Left lung (tissue), 10 donors: ENCODE results near the gene SLC22A13. TPM values are rescaled to one million over a fixed set of nuclear protein-coding genes. Genes with fewer than 3 reads are reported as not detected.
A peak's percentile ranks its signal among the peaks of the same experiment; 100 is the strongest.
"Not testable (repeated sequence)": the region's sequence is repeated elsewhere in the genome, so short reads cannot be mapped to it uniquely, and the experiment has no call there.

Experiments
- ATAC-seq: fragments of 200-7000 bp; cut with Tn5 transposase; one replicate; pipeline ENCODE4 v1.9.1; 2020; ENCODE audit warnings: moderate library complexity
- DNase-seq, 4 donors: peaks; one replicate each; pipeline ENCODE4 v3.0.0-alpha.2; 2013 to 2020
- H3K27ac ChIP-seq, 2 donors: fragments of 200-600 bp; sonication (generic) in 1 of 2; one replicate each; pipeline versions ENCODE4 v1.5.0 to v1.8.0; 2020 to 2021
- H3K27me3 ChIP-seq, 2 donors: fragments of 200-600 bp; sonication (generic) in 1 of 2; one replicate each; pipeline versions ENCODE4 v1.5.0 to v1.8.0; 2020 to 2021
- H3K36me3 ChIP-seq, 2 donors: fragments of 200-600 bp; sonication (generic) in 1 of 2; one replicate each; pipeline versions ENCODE4 v1.5.0 to v1.8.0; 2020 to 2021
- H3K4me1 ChIP-seq, 2 donors: fragments of 200-600 bp; one replicate each; pipeline ENCODE4 v1.8.0; 2021
- H3K4me3 ChIP-seq, 2 donors: fragments of 200-600 bp; sonication (generic) in 1 of 2; one replicate each; pipeline versions ENCODE4 v1.5.0 to v1.8.0; 2020 to 2021; ENCODE audit warnings: mild to moderate bottlenecking in 1 of 2
- H3K9me3 ChIP-seq, 2 donors: fragments of 200-600 bp; sonication (generic) in 1 of 2; one replicate each; pipeline versions ENCODE4 v1.5.0 to v1.8.0; 2020 to 2021
- intact Hi-C, 2 donors: fragments of 100-400 bp; cut with DNase I; formaldehyde crosslinking; loops; one replicate each; pipeline versions ENCODE4 v1.11.2 to v1.14.2; 2022
- polyA plus RNA-seq, 6 donors: library from polyadenylated mRNA; unstranded; fragments of 120-200 nt; gene quantifications; one replicate each; pipeline ENCODE4 v1.2.1, GENCODE V29; 2013; ENCODE audit not compliant: insufficient read length in 6 of 6
- total RNA-seq, 2 donors: library from RNA; stranded (reverse); fragmentation: NEBNext Ultra II Directional; extraction: Animal tissue kit (Norgen Biotek cat#: 25700); gene quantifications; one replicate each; pipeline ENCODE4 v1.2.1, GENCODE V29; 2021
- TF ChIP-seq, protein P1 (sequence below), 2 donors: fragments of 200-600 bp; sonication (generic) in 1 of 2; IDR thresholded peaks; one replicate each; pipeline versions ENCODE4 v1.5.0 to v1.8.0; 2021; ENCODE audit warnings: antibody characterized with exemption in 2 of 2
- donor health status: DM: no; HTN: yes; CAD: no.
- donor health status: DM: no; HTN: no; CAD: no.

The SLC22A13 gene
- total and polyA plus RNA-seq, 8 donors, result 0.11 to 0.68 (median 0.36) TPM

DNA sequence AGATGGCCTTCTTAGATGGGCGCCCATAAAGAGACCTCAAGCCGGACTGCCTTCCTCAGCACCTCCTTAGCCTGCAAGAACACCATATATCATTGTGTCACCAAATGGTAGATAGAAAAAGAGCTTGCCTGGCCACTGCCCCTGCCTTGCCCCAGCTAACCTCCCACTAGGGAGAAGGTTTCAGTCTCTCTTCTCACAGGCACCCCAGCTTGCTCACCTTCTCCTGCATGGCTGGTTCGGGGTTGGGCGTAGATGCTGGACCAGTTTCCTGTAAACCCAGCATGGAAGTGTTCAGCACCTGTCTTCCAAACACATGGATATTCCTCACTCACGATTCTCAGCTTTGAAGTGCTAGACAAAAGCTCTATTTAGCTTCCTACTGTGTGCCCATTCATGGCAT, 13.2 kb downstream of the SLC22A13 start:
- Histone ChIP-seq H3K4me3 (no peak overlapping the region), H3K4me1 (no peaks in the 10 kb centered on the region), H3K36me3 (peaks cover 0 to 22% of the 10 kb centered on the region in 2 donors), H3K27ac (no peak overlapping the region), H3K27me3 (no peaks in the 10 kb centered on the region), H3K9me3 (no peaks in the 10 kb centered on the region)
- TF ChIP-seq, protein P1, sequence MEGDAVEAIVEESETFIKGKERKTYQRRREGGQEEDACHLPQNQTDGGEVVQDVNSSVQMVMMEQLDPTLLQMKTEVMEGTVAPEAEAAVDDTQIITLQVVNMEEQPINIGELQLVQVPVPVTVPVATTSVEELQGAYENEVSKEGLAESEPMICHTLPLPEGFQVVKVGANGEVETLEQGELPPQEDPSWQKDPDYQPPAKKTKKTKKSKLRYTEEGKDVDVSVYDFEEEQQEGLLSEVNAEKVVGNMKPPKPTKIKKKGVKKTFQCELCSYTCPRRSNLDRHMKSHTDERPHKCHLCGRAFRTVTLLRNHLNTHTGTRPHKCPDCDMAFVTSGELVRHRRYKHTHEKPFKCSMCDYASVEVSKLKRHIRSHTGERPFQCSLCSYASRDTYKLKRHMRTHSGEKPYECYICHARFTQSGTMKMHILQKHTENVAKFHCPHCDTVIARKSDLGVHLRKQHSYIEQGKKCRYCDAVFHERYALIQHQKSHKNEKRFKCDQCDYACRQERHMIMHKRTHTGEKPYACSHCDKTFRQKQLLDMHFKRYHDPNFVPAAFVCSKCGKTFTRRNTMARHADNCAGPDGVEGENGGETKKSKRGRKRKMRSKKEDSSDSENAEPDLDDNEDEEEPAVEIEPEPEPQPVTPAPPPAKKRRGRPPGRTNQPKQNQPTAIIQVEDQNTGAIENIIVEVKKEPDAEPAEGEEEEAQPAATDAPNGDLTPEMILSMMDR (IDR thresholded peaks at IDR 0.05), result no peak
- intact Hi-C loops, result no loop called here
- ATAC-seq, result no peak
- no peak for DNase-seq

DNA sequence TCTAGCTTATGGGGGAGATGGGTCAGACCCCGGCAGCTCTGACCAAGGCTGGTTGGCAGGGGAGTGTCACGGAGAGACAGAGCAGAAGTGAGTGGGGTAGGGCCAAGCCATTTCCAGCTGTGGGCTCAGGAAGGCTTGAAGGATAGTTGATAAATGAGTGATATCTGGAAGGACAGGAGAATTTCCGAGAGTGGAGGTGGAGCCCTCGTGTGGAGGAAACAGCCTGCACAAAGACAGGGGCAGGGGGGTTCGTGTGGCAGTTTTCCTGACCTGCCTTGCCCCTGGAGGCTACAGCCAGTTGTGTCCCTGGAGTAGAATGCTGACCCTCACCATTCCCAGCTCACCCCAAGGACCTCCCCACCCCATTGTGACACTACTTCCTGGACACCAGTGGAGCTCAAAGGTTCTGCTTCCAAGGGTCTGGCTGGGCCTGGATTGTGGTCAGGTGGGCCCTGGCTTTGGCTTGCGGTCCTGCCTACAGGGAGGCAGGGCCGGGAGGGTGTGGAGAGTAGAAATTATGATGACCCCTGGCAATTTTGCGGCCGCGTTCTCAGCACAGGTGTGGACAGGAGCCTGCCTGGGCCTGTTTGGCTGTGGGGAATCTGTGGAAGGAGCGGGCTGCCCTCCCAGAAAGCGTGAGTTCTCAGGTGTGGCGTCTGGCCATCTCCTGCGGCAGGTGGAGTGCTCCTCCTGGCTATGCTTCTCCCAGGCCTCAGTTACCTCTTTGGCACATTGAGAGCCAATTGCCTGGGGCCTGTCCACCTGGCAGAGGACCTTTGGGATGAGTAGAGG, 16.5 kb downstream of the SLC22A13 start, which contains the start of gene SLC22A14:
Gene SLC22A14 (plus strand): TSS at position 400 of the 792 bp plus-strand sequence. CDS start 23,733 bp downstream, outside the sequence.
- ATAC-seq (no peak), DNase-seq (peak in 1 of 4 donors; percentile 57)
- H3K4me3 ChIP-seq, result no peak within 1 kb of the TSS
- no peaks in the 10 kb centered on the region for H3K4me1 ChIP-seq
- intact Hi-C loops, result no loop called here
- H3K27ac ChIP-seq, result peak within 1 kb of the TSS in 1 of 2 donors; percentile 31
- TF ChIP-seq, protein P1 (IDR thresholded peaks at IDR 0.05), result no peak
- H3K36me3 ChIP-seq, result peaks cover 0 to 6% of the 10 kb centered on the region in 2 donors
- H3K27me3 ChIP-seq, result no peaks in the 10 kb centered on the region
- H3K9me3 ChIP-seq, result no peaks in the 10 kb centered on the region

DNA sequence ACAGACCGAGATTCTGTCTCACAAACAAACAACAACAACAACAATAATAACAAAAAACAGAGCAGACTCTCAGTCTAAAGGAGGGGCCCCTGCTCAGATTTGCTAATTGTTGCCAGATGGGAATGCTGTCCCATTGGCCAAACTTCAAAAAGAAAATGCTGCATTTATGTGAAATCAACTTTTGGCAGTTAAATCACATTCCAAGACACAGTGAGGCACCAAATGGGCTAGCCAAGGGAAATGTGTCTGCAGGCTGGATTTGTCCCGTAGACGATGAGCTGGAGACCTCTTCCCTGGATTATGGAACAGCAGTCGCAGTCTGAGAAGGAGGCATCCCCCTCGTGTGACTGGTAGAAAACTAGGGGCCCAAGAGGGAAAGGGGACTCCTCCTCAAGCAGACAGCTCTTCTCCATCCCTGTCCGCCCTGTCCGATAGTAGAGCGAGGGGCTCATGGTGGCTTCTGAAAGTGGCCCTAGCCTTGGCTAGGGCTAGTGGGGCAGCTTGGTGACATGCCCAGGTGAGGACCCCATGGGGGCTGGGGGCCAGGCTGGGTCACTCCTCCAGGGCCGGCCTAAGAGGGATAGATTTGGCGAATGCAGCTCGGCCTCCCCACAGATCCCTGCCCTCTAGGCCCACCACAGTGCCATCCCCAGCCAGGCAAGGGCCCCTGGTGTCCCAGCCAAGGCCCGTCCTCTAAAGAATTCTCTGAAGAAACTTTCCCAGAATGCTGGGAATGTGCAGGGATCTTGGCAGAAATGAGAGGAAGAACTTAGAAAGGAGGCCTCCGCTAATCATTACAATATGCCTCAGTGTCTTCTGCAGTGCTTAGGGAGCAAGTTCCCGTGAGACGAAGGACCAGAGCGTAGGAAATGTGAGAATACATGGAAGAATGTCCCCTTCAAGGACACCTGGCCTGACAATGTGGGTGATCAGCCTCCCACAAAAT, 18.5 kb downstream of the SLC22A13 start:
- TF ChIP-seq, protein P1 (IDR thresholded peaks at IDR 0.05), result no peak
- Histone ChIP-seq H3K9me3 (no peaks in the 10 kb centered on the region), H3K27me3 (no peaks in the 10 kb centered on the region), H3K4me1 (no peaks in the 10 kb centered on the region), H3K4me3 (no peak overlapping the region), H3K36me3 (no peaks in the 10 kb centered on the region), H3K27ac (no peak overlapping the region)
- intact Hi-C loops, result no loop called here
- peak in 3 of 4 donors; percentile 10 to 49 (median 11) for DNase-seq
- ATAC-seq, result no peak

DNA sequence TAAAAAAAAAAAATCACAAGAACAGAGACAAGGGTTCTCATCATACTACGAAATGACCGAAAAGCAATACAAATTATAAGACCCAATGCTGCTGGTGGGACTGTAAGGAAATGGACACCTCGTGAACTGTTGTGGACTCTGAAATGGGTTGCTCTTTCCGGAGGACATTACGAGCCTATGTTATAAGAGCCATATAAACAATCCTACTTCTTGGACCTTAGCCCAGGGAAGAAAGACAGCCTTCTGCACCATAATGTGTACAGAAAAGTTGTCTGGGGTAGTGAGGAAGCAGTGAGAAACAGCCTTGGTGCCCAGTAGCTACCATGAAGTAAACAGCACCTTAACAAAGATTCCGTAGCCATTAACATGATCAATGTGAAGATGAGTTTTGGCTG, 19.1 kb downstream of the SLC22A13 start:
- Histone ChIP-seq H3K9me3 (no peaks in the 10 kb centered on the region), H3K27me3 (no peaks in the 10 kb centered on the region), H3K4me3 (no peak overlapping the region), H3K36me3 (no peaks in the 10 kb centered on the region), H3K4me1 (no peaks in the 10 kb centered on the region), H3K27ac (no peak overlapping the region)
- DNase-seq, result no peak
- TF ChIP-seq, protein P1 (IDR thresholded peaks at IDR 0.05), result no peak
- ATAC-seq, result no peak
- intact Hi-C loops, result no loop called here

DNA sequence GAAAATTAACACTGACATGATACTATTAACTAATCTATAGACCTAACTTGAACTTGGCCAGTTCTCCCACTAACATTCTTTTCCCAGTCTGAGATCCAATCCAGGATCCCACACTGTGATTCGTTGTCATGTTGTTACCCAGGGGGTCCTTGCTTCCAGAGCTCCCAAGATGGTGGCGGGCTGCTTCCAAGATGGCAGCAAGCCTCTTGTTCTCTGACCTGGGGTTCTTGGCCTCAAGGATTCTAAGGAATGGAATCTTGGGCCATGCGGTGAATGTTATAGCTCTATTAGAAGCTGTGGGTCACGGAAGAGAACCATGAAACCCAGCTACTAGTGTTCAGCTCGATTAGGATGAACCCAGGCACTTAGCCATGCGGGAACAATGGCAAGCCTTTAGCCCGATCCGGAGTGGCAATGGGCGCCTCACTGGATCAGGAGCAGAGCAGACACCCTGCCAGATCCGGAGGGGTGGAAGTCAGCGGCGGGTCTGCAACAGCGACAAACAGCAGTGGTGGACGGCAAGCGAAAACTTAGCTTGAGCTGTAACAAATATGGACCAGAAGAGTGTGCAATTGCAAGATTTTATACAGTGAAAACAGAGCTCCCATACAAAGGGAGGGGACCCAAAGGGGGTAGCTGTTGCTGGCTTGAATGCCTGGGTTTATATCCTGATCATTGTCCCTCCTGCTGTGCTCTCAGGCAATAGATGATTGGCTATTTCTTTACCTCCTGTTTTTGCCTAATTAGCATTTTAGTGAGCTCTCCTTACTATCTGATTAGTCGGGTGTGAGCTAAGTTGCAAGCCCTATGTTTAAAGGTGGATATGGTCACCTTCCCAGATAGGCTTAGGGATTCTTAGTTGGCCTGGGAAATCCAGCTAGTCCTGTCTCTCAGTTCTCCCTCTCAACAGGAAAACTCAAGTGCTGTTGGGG, 23.9 kb downstream of the SLC22A13 start:
- H3K4me3 ChIP-seq, H3K36me3 ChIP-seq, ATAC-seq, H3K9me3 ChIP-seq, intact Hi-C loops, H3K27ac ChIP-seq, DNase-seq, H3K27me3 ChIP-seq, H3K4me1 ChIP-seq: not testable (repeated sequence)

DNA sequence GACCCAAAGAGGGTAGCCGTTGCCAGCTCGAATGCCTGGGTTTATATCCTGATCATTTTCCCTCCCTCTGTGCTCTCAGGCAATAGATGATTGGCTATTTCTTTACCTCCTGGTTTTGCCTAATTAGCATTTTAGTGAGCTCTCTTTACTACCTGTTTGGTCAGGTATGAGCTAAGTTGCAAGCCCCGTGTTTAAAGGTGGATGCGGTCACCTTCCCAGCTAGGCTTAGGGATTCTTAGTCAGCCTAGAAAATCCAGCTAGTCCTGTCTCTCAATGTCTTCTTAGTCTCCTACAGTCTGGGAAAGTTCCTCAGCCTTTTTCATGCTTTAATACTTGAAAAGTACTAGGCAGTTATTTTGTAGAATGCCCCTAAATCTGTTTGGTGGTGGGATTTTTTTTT, 31.4 kb downstream of the SLC22A13 start:
- H3K4me1 ChIP-seq, H3K9me3 ChIP-seq, H3K4me3 ChIP-seq, H3K27me3 ChIP-seq, intact Hi-C loops, H3K27ac ChIP-seq, H3K36me3 ChIP-seq, DNase-seq, ATAC-seq: not testable (repeated sequence)
